ENCODE measurements around the gene STAM.

Gene STAM

DNA sequence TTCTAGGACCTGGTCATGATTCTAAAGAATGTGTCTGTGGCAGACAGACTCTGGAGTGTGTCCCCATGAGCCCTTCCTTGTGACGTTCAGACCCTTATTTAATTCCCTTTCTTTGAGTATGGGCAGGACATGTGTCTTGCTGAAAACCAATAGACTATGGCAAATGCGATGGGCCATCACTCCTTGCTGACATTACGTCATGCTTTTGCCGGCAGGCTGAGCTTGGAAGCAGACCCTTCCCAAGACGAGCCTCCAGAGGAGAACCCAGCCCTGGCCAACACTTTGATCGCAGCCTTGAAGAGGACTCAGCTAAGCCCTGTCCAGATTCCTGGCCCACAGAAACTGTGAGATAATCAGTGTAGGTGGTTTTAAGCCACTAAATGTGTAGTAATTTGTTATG lies 89.7 kb downstream of the STAM start:
- DNase-seq, result no peak

DNA sequence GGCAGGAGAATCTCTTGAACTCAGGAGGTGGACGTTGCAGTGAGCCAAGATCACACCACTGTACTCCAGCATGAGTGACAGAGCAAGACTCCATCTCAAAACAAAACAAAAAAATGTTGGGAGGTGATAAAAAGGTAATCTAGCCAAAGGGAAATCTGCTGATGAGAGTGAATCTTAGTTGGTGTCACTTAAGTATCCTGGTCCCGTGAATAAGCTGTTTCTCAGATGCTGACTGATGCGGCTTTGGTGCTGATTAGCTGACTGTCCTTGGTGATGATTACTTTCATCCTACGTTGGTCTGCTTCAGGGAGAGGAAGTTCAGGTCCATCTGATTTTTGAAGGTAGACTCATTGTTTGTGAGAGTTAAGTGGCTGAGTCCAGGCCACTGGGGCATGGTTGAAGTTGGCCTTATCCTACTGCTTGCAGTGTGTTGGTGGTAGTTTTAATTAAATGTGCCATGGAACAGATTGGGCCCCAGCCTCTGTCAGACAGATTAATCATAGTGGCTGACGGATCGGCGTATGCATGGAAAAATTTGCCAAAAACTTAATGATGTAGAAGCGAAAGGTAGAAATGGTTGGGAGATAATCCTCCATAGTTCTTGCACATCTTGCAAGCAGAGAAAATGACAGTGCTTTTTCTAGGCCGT lies 90.6 kb downstream of the STAM start:
- DNase-seq, result no peak

DNA sequence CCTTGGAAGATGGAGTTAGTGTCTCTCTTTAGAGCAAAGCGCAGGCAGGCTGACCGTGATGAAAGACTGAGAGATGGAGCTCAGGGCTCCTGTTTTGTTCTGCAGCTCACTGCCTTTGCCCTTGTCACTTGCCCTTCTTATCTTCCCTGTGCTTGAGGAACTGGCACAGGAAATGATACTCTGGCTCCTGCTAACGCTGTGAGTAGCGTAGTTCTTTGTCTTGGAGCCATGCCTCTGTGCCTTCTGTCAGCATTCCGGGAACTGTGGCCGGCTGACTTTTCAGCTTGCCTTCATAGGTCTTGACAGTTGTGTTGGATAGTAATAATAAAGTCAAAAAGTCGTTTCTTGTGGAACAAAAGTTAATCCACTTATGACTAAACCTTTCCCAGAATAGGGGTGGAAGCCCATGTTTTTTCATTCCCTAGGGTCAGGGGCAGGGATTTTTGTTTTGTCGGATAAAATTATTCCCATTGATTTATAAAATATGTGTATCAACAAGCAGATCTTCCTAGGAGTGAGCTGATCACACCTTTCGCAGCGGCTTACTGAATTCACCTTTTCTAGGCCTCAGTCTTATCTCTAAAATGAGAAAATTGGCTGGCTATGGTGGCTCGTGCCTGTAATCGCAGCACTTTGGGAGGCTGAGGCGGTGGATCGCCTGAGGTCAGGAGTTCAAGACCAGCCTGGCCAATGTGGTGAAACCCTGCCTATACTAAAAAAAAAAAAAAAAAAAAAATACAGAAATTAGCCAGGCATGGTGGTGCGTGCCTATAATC lies 91.4 kb downstream of the STAM start:
- DNase-seq, result no peak

DNA sequence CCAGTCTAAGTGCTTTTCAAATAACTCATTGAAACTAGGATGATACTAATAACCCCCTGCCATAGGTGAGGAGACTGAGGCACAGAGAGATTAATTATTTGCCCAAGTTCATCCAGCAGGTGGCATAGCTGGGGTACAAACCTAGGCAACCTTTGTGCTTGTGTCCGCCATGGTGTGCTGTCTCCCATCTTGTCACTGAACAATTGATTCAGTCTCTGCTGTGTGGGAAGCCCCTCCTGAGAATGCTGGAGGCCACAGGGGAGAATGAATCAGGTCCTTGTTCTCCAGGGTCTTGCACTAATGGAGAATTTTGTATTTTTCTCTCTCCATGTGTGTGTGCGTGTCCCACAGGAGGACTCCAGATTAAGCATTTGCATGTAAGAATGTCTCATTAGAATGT lies 92.3 kb downstream of the STAM start:
- no peak for DNase-seq

DNA sequence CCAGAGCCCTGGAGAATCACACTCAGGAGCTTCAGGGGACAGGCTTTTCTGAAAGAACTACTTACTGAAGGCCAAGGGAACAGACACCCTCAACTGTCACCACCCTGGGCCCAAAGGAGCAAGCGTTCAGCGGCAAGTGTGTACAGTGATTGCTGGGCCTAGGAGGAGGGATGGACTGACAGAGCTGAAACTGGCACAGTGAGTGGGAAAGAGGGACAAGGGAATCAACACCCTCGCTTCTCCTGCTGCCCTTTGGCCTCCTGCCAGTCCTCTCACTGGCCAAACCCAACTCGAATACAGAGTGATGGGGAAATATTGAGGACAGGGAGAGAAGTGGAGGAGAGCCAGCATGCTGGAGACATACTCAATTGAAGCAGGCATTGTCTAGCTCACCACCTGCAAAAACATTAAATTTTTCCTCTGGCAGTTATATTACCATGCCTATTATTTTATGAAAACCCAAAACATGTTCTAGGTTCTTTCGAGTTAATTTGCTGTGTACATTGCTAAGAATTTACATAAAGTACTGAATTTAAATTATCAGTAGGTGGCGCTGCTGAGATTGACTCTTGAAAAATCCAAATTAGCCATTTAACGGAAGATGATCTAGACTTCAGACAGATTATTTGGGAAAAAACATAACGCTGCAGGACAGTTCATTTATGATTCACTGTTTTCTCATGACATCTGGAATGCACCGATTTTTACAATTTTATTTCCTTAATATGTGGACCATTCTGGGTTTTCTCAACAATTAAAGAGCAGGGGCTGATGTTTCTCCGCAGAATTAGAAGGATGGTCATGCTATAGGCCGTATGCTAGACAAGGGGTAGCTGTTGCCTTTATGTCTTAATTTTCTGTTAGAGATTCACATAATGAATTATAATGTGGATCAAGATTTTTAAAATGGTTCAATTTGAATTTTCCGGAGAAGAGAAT lies 93.3 kb downstream of the STAM start:
- DNase-seq, result no peak

DNA sequence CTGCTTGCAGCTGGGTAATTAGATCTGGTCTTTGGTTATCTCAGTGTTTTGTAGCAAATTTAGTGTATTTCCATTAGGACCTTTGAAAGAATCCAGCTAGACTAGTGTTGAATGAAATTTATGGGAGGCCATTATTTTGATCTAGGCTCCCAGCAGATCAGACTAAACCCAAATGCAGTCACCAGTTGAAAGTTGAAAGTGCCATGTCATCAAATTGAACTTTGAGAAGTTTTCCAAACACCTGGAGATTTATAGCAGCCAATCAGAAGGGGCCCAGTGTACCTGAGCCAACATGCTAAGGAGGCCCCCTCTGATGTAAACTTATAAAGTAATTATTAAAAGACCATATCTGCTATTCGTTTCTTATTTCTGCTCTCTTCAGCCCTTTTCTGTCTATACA lies 96.7 kb downstream of the STAM start:
- DNase-seq, result no peak

DNA sequence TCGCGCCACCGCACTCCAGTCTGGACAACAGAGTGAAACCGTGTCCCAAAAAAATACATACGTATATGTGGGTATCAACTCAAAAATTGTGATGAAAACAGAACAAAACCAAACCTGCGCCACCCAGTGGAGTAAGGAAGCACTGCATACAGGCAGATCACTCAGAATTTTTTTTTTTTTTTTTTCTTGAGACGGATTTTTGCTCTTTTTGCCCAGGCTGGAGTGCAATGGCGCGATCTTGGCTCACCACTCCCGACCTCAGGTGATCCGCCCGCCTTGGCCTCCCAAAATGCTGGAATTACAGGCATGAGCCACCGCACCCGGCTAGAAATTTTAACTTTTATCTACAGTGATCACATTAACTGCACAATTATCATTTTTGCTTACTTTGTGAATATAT lies 99.0 kb downstream of the STAM start:
- DNase-seq, result peak; percentile 72

DNA sequence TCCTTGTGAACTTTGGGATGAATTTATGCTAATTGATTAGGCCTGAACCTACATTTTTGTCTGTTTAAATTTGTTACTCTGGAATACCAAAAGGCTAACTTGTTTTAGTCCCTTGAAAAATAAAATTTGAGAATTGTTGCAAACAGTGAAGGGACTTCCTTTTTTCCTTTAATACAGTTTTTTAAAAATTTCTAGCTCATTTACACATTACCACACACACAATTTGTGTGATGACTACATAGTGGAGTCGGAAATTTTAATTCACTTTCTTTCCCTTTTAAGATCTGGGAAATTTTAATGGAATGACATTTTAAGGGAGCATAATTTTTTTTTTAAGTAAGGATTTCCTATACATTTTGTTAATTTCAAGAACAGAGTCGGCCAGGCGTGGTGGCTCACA lies 99.5 kb downstream of the STAM start:
- no peak for DNase-seq

DNA sequence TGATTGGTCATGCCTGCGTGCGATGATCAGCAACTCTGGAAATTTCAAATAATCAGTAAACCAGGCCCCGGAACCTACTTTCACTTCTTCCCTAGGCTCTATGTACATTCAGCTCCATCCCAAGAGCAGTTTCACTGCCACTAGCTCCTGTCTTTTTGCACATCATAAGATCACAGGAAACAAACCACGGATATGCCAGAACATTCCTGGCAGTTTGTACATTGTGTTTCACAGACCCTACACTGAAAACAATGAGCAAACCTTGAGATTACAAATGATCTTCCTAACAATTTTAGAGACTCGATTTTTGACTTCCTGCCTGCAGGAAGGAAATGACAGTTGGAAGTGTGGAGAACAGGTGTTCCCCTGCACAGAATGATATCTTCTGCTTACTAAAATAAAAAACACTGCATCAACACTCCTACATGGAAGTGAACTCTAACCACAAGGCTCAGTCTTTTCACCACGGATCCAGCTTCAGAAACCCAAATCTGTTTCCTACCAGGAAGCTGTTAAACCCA lies 100.5 kb downstream of the STAM start:
- DNase-seq, result no peak

DNA sequence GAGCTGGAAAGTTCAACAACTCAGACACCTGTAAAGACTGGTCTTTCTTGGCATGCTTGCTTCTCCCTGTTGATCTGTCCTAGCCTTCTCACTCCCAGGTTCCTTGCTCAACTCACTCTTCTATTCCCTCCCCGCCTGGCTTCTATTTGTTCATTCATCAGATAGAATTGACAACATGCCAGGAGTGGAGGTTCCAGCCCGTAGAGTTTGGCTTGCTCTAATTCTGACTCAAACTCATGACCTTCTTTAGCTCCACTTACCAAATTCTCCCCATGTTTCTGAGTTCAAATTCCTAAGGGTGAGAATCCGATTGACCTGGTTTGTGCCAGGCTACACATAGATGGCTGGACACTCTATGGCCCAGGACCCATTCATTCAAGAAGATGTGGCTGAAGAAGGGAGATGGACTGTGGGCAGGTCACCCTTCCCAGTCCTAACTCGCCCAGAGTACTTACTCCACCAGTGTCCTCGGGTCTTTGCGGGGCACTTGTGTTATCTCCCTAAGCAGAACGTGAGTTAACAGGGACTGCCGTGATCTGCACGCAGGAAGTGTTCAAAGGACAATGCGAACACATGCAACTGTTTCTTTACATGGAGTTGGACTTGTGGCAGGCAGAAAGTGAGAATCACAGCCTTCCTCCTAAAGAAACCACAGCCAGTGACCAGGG lies 104.1 kb downstream of the STAM start:
- DNase-seq, result no peak

DNA sequence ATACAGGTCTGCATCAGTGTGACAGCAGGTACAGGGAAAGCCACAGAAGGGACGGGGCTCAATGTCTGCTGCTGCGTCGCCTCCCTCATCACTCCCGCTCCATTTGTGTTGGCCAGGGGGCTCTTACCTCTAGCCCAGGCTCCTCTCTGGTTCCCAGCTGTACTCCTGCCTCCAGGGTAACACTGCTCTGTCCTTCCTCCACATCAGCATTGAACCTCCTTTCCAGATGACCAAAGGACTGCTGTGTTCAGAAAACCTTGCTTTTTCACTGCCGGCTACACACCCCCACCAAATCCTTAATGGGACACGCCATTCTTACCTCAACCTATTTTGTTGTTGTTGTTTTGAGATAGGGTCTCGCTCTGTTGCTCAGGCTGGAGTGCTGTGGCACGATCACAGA lies 105.9 kb downstream of the STAM start:
- DNase-seq, result no peak

DNA sequence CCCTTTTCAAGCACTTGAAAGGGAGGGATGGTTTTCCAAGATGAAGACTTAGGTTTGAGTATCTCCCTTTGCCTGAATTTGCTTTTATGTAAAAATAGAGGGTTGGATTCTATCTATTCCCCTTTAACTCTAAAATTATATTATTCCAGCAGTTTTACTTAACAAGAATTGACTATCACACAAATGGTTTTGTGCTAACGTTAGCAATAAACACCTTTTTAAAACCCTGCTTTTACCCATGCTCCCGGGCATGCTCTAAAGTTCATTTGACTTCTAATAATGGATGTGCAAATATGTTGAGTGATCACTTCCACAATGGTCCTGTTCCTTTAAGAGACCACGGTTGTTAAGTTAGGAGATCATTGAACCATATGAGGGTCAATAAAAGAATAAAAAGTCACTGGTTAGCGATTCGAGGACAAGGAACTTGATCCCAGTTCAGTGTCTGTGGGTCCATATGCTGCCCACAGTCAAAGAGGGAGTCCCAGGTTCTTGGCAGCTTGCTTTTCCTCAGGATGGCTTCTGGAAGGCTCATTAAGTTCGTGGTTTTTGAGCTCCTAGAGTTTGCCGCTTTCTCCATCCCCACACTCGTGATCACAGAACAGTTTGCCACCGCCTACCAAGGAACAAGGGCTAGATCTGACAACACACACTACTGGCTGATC lies 108.0 kb downstream of the STAM start, which contains the start of gene TMEM236:
Gene TMEM236, plus strand, starts transcription at position 421 of the 665 bp plus-strand sequence. Its CDS starts 95 bp downstream, at position 516.
- no peak for DNase-seq

DNA sequence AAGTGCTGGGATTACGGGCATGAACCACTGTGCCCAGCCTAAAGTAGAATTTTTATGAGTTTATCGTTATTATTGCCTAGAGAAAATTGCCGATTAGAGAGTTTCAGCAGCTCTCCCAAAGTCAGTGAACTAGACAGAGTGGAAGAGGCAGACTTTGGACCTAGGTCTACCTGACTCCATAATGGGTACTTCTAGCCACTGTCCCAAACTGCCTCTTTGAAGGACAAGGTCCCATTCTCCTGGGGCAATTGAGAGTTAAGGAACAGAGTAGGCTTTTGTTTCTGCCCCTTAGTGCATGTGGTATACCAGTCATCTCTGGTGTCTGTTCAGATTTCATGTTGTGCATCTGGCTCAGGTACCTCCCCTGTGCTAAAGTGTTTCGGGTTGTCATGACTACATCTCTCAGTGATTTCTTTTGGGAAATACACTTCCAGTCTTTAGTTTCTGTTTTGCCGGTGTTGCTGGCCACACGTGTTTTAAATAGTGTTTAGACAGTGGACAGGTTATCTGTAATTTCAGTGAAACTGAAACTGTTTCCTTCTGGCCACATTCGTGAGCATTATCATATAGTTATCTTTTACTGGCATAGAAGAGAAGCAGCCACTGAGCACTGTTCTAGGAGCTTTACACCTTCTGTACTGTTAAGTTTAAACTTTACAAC lies 112.7 kb downstream of the STAM start:
- no peak for DNase-seq

DNA sequence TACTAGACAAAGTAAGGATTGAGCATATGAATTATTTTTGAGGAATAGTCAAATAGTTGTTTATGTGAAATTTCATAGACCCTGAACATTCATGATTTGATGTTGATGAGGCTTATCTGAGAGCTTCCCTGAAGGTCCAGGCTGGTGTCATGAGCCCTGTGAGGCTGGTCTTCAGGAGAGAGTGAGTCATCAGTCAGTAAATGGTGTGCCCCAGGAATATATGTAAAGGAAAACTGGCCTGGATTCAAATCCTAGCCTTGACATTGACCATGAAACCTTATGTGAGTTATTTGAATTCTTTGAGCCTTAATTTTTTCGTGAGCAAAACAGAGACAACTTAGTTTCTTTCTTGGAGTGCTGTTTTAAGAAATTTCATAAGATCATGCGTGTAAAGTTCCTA lies 114.2 kb downstream of the STAM start:
- no peak for DNase-seq

DNA sequence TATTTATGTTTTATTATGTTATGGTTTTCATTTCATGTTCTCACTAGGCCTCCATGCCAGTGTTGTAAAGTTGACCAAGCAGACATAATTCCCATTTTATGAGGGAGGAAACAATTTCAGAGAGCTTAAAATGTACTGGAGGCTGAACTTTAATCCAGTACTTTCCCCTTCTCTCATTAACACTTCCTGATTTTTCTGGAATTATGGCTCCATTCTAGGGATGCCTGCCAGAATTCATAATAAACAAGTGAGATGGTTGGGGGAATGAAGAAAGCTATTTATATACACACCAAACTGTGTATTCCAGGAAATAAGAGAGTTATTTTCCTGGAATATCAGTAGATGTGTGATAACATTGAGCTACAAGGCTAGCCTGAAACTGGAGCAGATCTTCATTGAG lies 114.9 kb downstream of the STAM start:
- DNase-seq, result no peak

DNA sequence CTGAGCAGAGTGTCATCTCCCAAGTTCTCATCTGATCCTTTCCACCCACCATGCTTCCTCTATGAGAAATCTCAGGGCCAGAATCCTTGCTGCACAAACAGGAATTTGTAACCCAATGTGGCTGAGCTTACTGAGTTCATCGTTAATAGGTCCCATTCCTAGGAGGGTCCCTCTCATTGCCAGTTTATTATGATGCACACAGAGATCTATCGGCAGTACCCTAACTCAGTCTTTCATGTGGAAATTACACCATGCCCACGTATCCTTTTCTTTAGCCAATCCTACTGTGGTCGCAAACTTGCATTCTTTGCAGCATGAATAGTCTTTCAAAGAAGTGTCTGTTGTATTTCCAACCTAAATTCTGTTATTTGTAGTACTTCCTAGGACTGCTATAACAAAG lies 120.2 kb downstream of the STAM start:
- no peak for DNase-seq

DNA sequence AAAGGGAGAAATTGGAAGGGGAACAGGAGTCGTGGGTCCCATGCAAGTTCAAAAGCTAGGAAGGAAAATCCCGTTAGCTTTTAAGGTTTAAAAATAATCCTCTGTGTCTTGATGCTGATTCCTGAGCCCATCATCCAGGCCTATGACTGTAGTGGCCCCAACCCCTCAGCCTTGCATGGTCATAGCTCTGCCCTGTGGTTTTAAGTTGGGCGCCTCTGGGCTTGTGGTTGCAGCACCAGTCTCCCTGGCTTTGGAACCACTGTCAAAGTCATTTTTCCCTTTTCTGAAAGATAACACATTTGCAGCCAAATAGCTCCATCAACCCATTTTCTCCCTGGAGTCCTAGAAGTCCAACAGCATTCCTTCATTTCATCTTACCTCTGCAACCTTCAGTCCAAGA lies 121.7 kb downstream of the STAM start:
- DNase-seq, result no peak
